ENCODE measurements around the gene SBNO1.

GRCh38 chr12:123396543-123396942, 31.9 kb upstream of the SBNO1 start:
- no peak for TF ChIP-seq CTCF (IDR thresholded peaks at IDR 0.05; ENCODE audit: insufficient read depth, low read length, poor library complexity, severe bottlenecking)
- no peak for TF ChIP-seq EZH2phosphoT487 (conservative IDR thresholded peaks at IDR 0.05; ENCODE audit: low read length)
